Measurements from ENCODE around the gene YARS1.

YARS1 gene

DNA sequence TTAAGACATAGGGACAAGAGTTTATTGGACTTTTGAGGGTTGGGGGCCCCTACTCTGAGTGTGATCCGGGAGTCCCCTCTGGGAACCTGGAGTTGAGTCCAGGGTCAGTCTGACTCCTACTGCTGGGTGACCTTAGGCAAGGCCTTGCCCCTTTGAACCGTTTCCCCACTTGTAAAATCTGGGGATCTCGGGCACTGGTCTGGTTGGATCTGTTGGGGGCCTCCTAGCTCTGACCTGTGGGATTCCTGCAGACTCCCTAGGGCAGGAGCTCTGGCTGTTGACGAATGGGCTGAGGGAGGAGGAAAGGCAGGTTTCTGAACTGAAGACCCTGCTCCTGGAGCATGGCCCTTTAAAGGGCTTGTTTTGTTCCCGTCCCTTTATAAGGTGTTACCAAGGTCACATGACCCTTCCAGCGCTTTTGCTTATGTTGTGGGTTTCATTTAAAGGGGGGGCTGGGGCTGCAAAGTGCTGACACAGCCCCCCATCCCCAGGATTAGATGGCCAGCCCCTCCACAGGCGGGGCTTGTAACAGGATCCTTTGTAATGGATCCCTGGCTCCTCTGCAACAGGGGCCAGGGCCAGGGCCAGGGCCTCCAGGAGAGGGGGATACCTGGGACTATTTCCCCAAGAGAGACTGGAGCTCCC is 50.7 kb downstream of the YARS1 start:
- TF ChIP-seq, protein P1, sequence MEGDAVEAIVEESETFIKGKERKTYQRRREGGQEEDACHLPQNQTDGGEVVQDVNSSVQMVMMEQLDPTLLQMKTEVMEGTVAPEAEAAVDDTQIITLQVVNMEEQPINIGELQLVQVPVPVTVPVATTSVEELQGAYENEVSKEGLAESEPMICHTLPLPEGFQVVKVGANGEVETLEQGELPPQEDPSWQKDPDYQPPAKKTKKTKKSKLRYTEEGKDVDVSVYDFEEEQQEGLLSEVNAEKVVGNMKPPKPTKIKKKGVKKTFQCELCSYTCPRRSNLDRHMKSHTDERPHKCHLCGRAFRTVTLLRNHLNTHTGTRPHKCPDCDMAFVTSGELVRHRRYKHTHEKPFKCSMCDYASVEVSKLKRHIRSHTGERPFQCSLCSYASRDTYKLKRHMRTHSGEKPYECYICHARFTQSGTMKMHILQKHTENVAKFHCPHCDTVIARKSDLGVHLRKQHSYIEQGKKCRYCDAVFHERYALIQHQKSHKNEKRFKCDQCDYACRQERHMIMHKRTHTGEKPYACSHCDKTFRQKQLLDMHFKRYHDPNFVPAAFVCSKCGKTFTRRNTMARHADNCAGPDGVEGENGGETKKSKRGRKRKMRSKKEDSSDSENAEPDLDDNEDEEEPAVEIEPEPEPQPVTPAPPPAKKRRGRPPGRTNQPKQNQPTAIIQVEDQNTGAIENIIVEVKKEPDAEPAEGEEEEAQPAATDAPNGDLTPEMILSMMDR (conservative IDR thresholded peaks at IDR 0.05; ENCODE audit: low read depth, low read length) = no peak
- no peak for DNase-seq (ENCODE audit: low read depth)

DNA sequence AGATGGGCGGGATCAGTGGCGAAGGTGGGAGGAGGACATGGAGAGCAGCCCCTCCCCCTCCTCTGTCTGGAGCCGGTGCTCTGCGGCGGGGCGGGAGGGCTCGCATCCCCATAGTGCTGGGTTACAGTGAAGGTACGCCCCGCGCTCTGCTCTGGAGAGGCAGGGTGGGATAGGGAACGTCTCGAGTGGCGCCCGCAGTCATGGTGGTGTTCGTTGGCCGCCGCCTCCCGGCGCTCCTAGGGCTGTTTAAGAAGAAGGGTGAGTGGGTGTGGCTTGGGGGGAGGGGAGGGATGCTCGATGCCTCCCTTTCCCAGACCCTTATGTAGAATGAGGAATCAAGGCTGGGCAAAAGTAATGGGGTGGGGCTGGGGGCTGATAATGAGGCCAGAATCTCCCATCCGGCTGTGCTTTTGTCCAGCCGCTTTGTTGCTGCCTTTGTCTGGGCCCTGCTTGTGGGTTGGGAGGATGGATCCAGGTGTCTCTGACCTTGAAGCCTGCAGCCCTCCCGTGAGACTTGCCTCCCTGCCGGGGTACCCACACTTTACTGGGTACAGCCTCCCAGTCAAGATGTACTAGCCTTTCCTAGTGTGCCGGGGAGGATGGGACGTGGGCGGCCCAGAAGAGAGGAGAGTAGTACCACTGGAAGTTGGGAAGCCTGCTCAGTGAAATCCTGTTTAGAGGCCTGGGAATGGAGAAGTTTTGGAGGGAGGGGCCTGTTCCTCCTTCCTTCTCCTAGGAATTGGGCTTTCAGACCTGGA is 51.4 kb downstream of the YARS1 start:
- no peak for DNase-seq (ENCODE audit: low read depth)
- H3K4me3 ChIP-seq (ENCODE audit: low read length) = no peak overlapping the region
- TF ChIP-seq, protein P1 (conservative IDR thresholded peaks at IDR 0.05; ENCODE audit: low read depth, low read length) = no peak

More for the DNA sequence above, 50.7 kb downstream of the YARS1 start:
- no peak overlapping the region for H3K4me3 ChIP-seq (ENCODE audit: low read length)

DNA sequence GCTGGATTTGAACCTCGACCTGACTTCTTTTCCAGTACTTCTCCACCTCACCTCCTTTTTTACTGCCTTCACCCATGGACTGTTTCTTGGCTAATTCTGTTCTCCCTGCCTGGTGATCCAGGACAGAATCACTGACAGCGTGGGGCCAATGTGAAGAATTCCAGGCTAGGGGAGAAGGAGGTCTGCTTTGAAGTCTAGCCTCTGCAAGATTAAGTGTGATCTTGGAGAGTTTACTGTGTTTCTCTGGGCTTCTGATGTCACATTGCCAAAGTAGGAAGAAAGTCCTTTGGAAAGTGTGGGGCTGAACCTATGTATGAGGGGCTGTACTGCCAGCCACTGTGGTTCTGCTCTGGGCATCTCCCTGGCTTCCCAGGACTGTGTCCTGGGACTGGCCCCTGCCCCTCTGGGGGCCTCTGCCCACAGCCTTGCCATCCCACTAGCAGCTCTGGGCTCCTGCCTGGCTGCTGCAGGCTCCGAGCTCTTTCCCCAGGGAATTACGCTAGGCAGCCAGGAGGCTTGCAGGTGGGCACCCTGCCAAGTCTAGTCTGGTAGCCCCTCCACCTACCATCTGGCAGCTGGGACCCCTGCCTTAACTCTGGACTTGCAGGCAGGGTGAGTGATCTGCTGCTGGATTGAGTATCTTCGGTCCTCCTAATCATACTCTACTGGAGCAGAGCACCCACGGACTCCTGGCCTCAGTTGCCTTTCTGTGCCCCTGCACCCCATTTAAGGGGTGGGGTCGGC is 52.2 kb downstream of the YARS1 start:
- TF ChIP-seq, protein P1 (conservative IDR thresholded peaks at IDR 0.05; ENCODE audit: low read depth, low read length) = no peak
- H3K4me3 ChIP-seq (ENCODE audit: low read length) = no peak overlapping the region
- DNase-seq (ENCODE audit: low read depth) = no peak

DNA sequence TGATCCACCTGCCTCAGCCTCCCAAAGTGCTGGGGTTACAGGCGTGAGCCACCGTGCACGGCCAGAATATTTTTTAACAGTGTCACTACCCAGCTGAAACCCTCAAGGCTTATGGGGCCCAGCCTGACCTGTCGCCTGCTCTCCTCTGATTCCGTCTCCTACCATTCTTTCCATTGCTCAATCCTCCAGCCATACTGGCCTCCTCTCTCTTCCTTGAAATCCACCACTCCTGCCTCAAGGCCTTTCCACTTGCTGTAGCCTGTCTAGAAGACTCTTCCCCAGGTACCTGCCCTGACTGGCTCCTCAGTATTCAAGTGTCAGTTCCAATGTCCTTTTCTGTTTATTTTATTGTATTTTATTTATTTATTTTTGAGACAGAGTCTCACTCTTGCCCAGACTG is 53.9 kb downstream of the YARS1 start:
- TF ChIP-seq, protein P1 (conservative IDR thresholded peaks at IDR 0.05; ENCODE audit: low read depth, low read length) = no peak
- H3K4me3 ChIP-seq (ENCODE audit: low read length) = no peak overlapping the region
- no peak for DNase-seq (ENCODE audit: low read depth)

DNA sequence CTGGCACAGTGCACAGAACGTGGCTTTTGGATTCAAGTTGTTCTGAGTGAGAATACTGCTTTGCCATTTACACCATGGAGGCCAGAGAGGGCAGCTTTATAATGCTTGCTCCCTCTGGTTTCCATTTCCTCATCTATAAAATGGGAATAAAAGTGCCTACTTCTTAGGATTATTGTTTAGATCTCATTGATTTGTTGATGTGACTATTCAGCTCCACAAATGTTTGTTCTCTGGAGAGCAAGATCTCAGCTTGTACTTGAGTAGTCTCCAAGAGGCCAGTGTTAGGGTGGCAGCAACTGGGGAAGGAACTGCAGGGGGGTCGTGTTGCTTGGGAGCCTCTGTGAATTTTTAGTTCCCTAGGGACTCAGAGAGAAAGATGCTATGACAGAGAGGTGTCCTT is 55.2 kb downstream of the YARS1 start:
- TF ChIP-seq, protein P1 (conservative IDR thresholded peaks at IDR 0.05; ENCODE audit: low read depth, low read length) = no peak
- no peak overlapping the region for H3K4me3 ChIP-seq (ENCODE audit: low read length)
- no peak for DNase-seq (ENCODE audit: low read depth)

DNA sequence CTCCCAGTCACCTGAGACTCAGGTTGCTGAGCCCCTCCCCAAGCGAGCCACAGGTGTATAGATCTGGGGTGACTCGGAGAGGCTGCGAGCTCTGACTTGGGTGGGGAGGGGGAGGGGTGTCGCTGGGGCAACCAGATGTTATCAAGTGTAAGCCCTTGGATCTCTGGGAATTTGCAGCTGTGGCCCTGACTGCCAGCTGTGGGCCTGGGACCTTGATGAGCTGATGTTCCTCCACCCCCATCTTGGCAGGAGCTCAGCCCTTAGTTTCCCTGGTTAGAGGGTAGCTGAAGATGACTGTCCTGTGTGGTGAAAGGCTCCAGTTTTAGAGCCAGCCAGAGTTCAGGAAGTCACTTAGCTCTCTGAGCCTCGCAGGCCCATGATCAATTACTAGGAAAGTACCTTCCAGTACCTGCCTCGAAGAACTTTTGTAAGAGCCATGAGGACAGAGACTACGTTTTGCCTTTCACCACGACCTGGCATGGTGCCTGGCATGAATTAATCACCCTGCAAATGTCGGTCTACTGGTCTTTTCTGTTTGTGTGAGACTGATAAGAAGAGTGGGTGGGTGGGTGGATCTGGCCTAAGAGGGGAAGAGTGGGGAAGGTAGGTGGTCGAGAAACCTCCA is 55.8 kb downstream of the YARS1 start:
- TF ChIP-seq, protein P1 (conservative IDR thresholded peaks at IDR 0.05; ENCODE audit: low read depth, low read length) = no peak
- no peak overlapping the region for H3K4me3 ChIP-seq (ENCODE audit: low read length)
- peak; percentile 88 for DNase-seq (ENCODE audit: low read depth)

Data from retinal pigment epithelial cell (primary cell).